ENCODE results near the gene SRGAP1. TPM values are rescaled to one million over a fixed set of nuclear protein-coding genes. Genes with fewer than 3 reads are reported as not detected.

Gene SRGAP1
- total and polyA plus RNA-seq, 2 of the 13 experiments (the other 11 are each of a cell fraction or from before 2014, with no cell fraction given) = 1.6 to 3.4 TPM

Small RNAs within 50 kb of the gene (small RNA-seq; reads per million reads assigned to genes)
- 0 reads per million in 3 experiments for gene AC020611.1 (ENCODE audit: insufficient read depth in 2 of 3, insufficient read length in 3 of 3, low read depth in 2 of 3, low replicate concordance in 1 of 3)
- gene RNU6-1009P (ENCODE audit: insufficient read depth in 2 of 3, insufficient read length in 3 of 3, low read depth in 2 of 3, low replicate concordance in 1 of 3) = 0 reads per million in 3 experiments

Other genes starting within 250 kb of the SRGAP1 start
- not detected in 2 replicates for gene DPY19L2, start 176.2 kb upstream of the SRGAP1 start, total RNA-seq (2016; rRNA removed; fragmentation: Illumina TruSeq; extraction: Trizol)
- gene DPY19L2, start 176.2 kb upstream of the SRGAP1 start, polyA plus RNA-seq (2011; rRNA removed) = not detected in 2 replicates
- gene RXYLT1, start 64.8 kb upstream of the SRGAP1 start, total RNA-seq (2016; rRNA removed; fragmentation: Illumina TruSeq; extraction: Trizol) = 11.4 and 15.5 TPM in 2 replicates
- gene RXYLT1, start 64.8 kb upstream of the SRGAP1 start, polyA plus RNA-seq (2011; rRNA removed) = 8.3 and 8.6 TPM in 2 replicates